ENCODE results near the gene CACNG4. TPM values are rescaled to one million over a fixed set of nuclear protein-coding genes. Genes with fewer than 3 reads are reported as not detected.

Gene CACNG4
- total RNA-seq, 1 experiment from 2014 or later, result 6.3 TPM

DNA sequence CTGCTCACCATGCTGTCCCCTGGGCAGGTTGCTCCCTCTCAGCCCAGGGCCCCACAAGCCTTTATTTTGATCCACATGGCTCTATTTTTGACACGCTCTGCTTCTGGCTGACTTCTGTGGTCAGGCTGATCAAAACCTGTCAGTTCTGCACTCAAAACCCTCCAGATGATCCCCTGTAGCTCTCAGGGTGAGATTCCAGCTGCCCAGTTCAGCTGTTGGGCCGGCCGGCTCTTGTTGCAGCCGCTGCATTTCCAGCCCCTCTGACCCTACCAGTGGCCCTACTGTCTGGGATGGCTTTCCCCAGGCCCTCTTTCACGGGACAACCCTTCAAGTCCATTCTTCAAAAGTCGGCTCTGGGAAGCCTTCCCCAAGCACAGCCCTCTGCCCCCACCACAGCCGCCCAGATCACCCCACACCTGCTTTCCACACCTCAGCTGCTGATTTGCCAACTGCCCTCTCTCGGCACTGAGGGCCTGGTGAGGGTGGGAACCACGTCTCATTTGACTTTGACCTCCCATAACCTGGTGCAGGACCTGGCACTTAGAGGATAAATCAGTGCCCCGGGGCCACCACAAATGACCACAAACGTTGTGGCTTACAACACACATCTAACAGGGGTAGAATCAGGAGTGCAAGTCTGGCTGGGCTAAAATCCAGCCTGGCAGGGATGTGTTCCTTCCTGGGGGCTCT lies 16.3 kb upstream of the CACNG4 start:
- Histone ChIP-seq H2BK120ac (ENCODE audit: low read depth, low read length, poor library complexity, severe bottlenecking) (no peak overlapping the region), H2BK15ac (ENCODE audit: low read depth, low read length) (no peak overlapping the region), H3K79me1 (ENCODE audit: insufficient read depth, low read depth, low read length, poor library complexity, severe bottlenecking) (no peaks in the 10 kb centered on the region), H4K8ac (replicated peaks; ENCODE audit: insufficient read length, low read depth, low read length) (no peak overlapping the region), H3K4me1 (ENCODE audit: insufficient read depth, low read length) (peaks cover 13% of the 10 kb centered on the region), H4K91ac (ENCODE audit: insufficient read length, low read depth, low read length) (no peak overlapping the region), H3K14ac (ENCODE audit: insufficient read depth, low read length) (no peak overlapping the region), H3T11ph (ENCODE audit: low read length) (no peak overlapping the region), H3K9ac (ENCODE audit: extremely low read depth, insufficient read length, low read length) (no peak overlapping the region), H2BK12ac (ENCODE audit: insufficient read length, low read depth, low read length) (no peak overlapping the region), H3K18ac (ENCODE audit: insufficient read length, low read depth, low read length) (no peak overlapping the region), H2BK5ac (ENCODE audit: insufficient read length, low read length) (no peak overlapping the region), H3K23ac (ENCODE audit: insufficient read length, low read depth, low read length) (no peak overlapping the region), H3K23me2 (ENCODE audit: insufficient read length, low read depth, low read length, poor library complexity, severe bottlenecking) (no peaks in the 10 kb centered on the region), H4K20me1 (ENCODE audit: control insufficient read depth, insufficient read depth, insufficient read length) (no peaks in the 10 kb centered on the region), H2BK20ac (ENCODE audit: low read depth, low read length, poor library complexity, severe bottlenecking) (no peak overlapping the region), H3K4ac (ENCODE audit: low read depth, low read length) (no peak overlapping the region), H3K27me3 (ENCODE audit: insufficient read depth, low read length) (no peaks in the 10 kb centered on the region), H3K9me3 (ENCODE audit: control insufficient read depth, low read depth, low read length) (no peaks in the 10 kb centered on the region), H3K56ac (ENCODE audit: insufficient read length, low read depth, low read length) (no peak overlapping the region), H3K4me2 (ENCODE audit: insufficient read depth, insufficient read length, low read length) (no peak overlapping the region), H2AK5ac (ENCODE audit: insufficient read length, low read length) (no peak overlapping the region), H3K27ac (ENCODE audit: insufficient read length, low read depth, low read length) (no peak overlapping the region), H4K5ac (ENCODE audit: insufficient read length, low read depth, low read length) (no peak overlapping the region), H2AFZ (ENCODE audit: low read length) (no peak overlapping the region), H3K79me2 (ENCODE audit: insufficient read depth, low read length) (no peaks in the 10 kb centered on the region)
- DNase-seq, result no peak
- TF ChIP-seq, protein P1, sequence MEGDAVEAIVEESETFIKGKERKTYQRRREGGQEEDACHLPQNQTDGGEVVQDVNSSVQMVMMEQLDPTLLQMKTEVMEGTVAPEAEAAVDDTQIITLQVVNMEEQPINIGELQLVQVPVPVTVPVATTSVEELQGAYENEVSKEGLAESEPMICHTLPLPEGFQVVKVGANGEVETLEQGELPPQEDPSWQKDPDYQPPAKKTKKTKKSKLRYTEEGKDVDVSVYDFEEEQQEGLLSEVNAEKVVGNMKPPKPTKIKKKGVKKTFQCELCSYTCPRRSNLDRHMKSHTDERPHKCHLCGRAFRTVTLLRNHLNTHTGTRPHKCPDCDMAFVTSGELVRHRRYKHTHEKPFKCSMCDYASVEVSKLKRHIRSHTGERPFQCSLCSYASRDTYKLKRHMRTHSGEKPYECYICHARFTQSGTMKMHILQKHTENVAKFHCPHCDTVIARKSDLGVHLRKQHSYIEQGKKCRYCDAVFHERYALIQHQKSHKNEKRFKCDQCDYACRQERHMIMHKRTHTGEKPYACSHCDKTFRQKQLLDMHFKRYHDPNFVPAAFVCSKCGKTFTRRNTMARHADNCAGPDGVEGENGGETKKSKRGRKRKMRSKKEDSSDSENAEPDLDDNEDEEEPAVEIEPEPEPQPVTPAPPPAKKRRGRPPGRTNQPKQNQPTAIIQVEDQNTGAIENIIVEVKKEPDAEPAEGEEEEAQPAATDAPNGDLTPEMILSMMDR (conservative IDR thresholded peaks at IDR 0.05), result no peak
- Mint-ChIP-seq H3K27ac (no peak overlapping the region), H3K4me1 (peaks cover 46% of the 10 kb centered on the region in 2 experiments), H3K36me3 (ENCODE audit: insufficient read depth in 1 of 3, low read depth in 3 of 3) (peaks cover 2 to 18% (median 4%) of the 10 kb centered on the region in 3 experiments; a peak in 6 of 7 replicates), H3K4me3 (no peak overlapping the region), H3K9me3 (peaks cover 13 to 14% of the 10 kb centered on the region in 2 experiments), H3K27me3 (ENCODE audit: low read depth) (peaks cover 16% of the 10 kb centered on the region)
- no CpG with 5 or more reads among the region's 11 CpGs for WGBS (ENCODE audit: extremely low coverage, insufficient read length, low lambda C conversion rate)

All from H9 (cell line).